ENCODE measurements around the gene IL12A. TPM values are rescaled to one million over a fixed set of nuclear protein-coding genes. Genes with fewer than 3 reads are reported as not detected.
A peak's percentile ranks its signal among the peaks of the same experiment; 100 is the strongest.

The IL12A gene
- total and polyA plus RNA-seq, 7 experiments from 2014 or later = 0.17 to 1.8 (median 0.93) TPM

- Mint-ChIP-seq H3K36me3 (peaks cover 0 to 1% (median 0%) of the 10 kb centered on the region in 5 donors), H3K27me3 (peaks cover 0 to 9% (median 0%) of the 10 kb centered on the region in 5 donors), H3K27ac (no peak overlapping the region), H3K9me3 (no peaks in the 10 kb centered on the region), H3K4me1 (peaks cover 0 to 16% (median 0%) of the 10 kb centered on the region in 7 donors), H3K4me3 (no peak overlapping the region)
- Histone ChIP-seq H3K27ac (ENCODE audit: low read depth, low read length) (no peak overlapping the region), H3K27me3 (ENCODE audit: control insufficient read depth in 2 of 2, insufficient read depth in 2 of 2, low read length in 2 of 2) (no peaks in the 10 kb centered on the region), H3K4me3 (ENCODE audit: low read length) (no peak overlapping the region), H3K4me1 (ENCODE audit: control insufficient read depth in 2 of 2, insufficient read depth in 2 of 2, low read length in 2 of 2) (no peaks in the 10 kb centered on the region), H3K9me3 (ENCODE audit: control insufficient read depth in 2 of 3, low read length in 3 of 3) (no peaks in the 10 kb centered on the region), H3K36me3 (ENCODE audit: control insufficient read depth in 2 of 3, insufficient read depth in 3 of 3, low read length in 3 of 3) (no peaks in the 10 kb centered on the region)
- ATAC-seq = no peak
- intact Hi-C loops (cut with micrococcal nuclease) = loop anchor here in 1 of 2 donors (1.0 to 10.0 kb wide), 2 partner anchors 14 to 1157 kb away; partner anchors contain the start of gene IL12A
- ChIA-PET POLR2A (no interaction called here), CTCF (no interaction called here)
- DNase-seq = no peak
Observed at GRCh38 chr3:160001850-160002623, 13.4 kb downstream of the IL12A start.

GRCh38 chr3:160003520-160004128, 15.0 kb downstream of the IL12A start:
- H3K4me1 ChIP-seq (ENCODE audit: control insufficient read depth in 2 of 2, insufficient read depth in 2 of 2, low read length in 2 of 2) = no peaks in the 10 kb centered on the region
- H3K36me3 ChIP-seq (ENCODE audit: control insufficient read depth in 2 of 3, insufficient read depth in 3 of 3, low read length in 3 of 3) = no peaks in the 10 kb centered on the region
- peak; percentile 73 for ATAC-seq
- no peak overlapping the region for H3K27ac ChIP-seq (ENCODE audit: low read depth, low read length)
- POLR2A ChIA-PET = no interaction called here
- H3K4me3 Mint-ChIP-seq = no peak overlapping the region
- peak overlapping the region in 1 of 9 donors; percentile 10 for H3K27ac Mint-ChIP-seq
- DNase-seq = peak in 1 of 9 donors; percentile 19
- CTCF ChIA-PET = no interaction called here
- no peaks in the 10 kb centered on the region for H3K27me3 ChIP-seq (ENCODE audit: control insufficient read depth in 2 of 2, insufficient read depth in 2 of 2, low read length in 2 of 2)
- H3K9me3 Mint-ChIP-seq = no peaks in the 10 kb centered on the region
- H3K9me3 ChIP-seq (ENCODE audit: control insufficient read depth in 2 of 3, low read length in 3 of 3) = no peaks in the 10 kb centered on the region
- no peaks in the 10 kb centered on the region for H3K36me3 Mint-ChIP-seq
- H3K27me3 Mint-ChIP-seq = peaks cover 0 to 9% (median 0%) of the 10 kb centered on the region in 5 donors
- intact Hi-C loops (cut with micrococcal nuclease) = loop anchor here in 1 of 2 donors (10.0 kb wide), 1 partner anchor 1159 kb away; no protein-coding TSS in a partner anchor
- no peak overlapping the region for H3K4me3 ChIP-seq (ENCODE audit: low read length)
- peaks cover 0 to 16% (median 0%) of the 10 kb centered on the region in 7 donors for H3K4me1 Mint-ChIP-seq

GRCh38 chr3:160005004-160005403, 16.4 kb downstream of the IL12A start:
- ATAC-seq (no peak), DNase-seq (no peak)
- no peaks in the 10 kb centered on the region for H3K9me3 Mint-ChIP-seq
- Histone ChIP-seq H3K27me3 (ENCODE audit: control insufficient read depth in 2 of 2, insufficient read depth in 2 of 2, low read length in 2 of 2) (no peaks in the 10 kb centered on the region), H3K27ac (ENCODE audit: low read depth, low read length) (no peak overlapping the region), H3K4me1 (ENCODE audit: control insufficient read depth in 2 of 2, insufficient read depth in 2 of 2, low read length in 2 of 2) (no peaks in the 10 kb centered on the region), H3K9me3 (ENCODE audit: control insufficient read depth in 2 of 3, low read length in 3 of 3) (no peaks in the 10 kb centered on the region), H3K4me3 (ENCODE audit: low read length) (no peak overlapping the region), H3K36me3 (ENCODE audit: control insufficient read depth in 2 of 3, insufficient read depth in 3 of 3, low read length in 3 of 3) (no peaks in the 10 kb centered on the region)
- peaks cover 0 to 24% (median 0%) of the 10 kb centered on the region in 7 donors for H3K4me1 Mint-ChIP-seq
- H3K27ac Mint-ChIP-seq = no peak overlapping the region
- intact Hi-C loops (cut with micrococcal nuclease) = loop anchor here in 1 of 2 donors (10.0 kb wide), 1 partner anchor 1160 kb away; no protein-coding TSS in a partner anchor
- peaks cover 0 to 7% (median 0%) of the 10 kb centered on the region in 5 donors for H3K27me3 Mint-ChIP-seq
- H3K4me3 Mint-ChIP-seq = no peak overlapping the region
- no peaks in the 10 kb centered on the region for H3K36me3 Mint-ChIP-seq
- POLR2A ChIA-PET = no interaction called here
- CTCF ChIA-PET = no interaction called here

GRCh38 chr3:160006282-160007163, 17.9 kb downstream of the IL12A start:
- Mint-ChIP-seq H3K36me3 (no peaks in the 10 kb centered on the region), H3K9me3 (no peaks in the 10 kb centered on the region), H3K4me3 (no peak overlapping the region), H3K27ac (no peak overlapping the region), H3K27me3 (peaks cover 0 to under 1% (median 0%) of the 10 kb centered on the region in 5 donors), H3K4me1 (peaks cover 0 to 31% (median 0%) of the 10 kb centered on the region in 7 donors)
- intact Hi-C loops (cut with micrococcal nuclease) = loop anchor here (1.0 to 10.0 kb wide), 5 partner anchors 18 to 1162 kb away; partner anchors contain the start of gene IL12A (in 1 of the 2)
- no peak for DNase-seq
- Histone ChIP-seq H3K4me3 (ENCODE audit: low read length) (no peak overlapping the region), H3K27me3 (ENCODE audit: control insufficient read depth in 2 of 2, insufficient read depth in 2 of 2, low read length in 2 of 2) (no peaks in the 10 kb centered on the region), H3K4me1 (ENCODE audit: control insufficient read depth in 2 of 2, insufficient read depth in 2 of 2, low read length in 2 of 2) (no peaks in the 10 kb centered on the region), H3K36me3 (ENCODE audit: control insufficient read depth in 2 of 3, insufficient read depth in 3 of 3, low read length in 3 of 3) (no peaks in the 10 kb centered on the region), H3K27ac (ENCODE audit: low read depth, low read length) (no peak overlapping the region), H3K9me3 (ENCODE audit: control insufficient read depth in 2 of 3, low read length in 3 of 3) (no peaks in the 10 kb centered on the region)
- peak; percentile 61 for ATAC-seq
- ChIA-PET CTCF (interaction anchor here (0.9 to 1.1 kb wide), 3 partner anchors 18 to 1417 kb away, joined by 3 read pairs; partner anchors contain the start of gene IL12A), POLR2A (no interaction called here)

- Mint-ChIP-seq H3K4me1 (peaks cover 0 to 44% (median 0%) of the 10 kb centered on the region in 7 donors), H3K27me3 (no peaks in the 10 kb centered on the region), H3K36me3 (peaks cover 0 to 4% (median 0%) of the 10 kb centered on the region in 5 donors), H3K9me3 (no peaks in the 10 kb centered on the region), H3K4me3 (no peak overlapping the region), H3K27ac (no peak overlapping the region)
- ChIA-PET CTCF (interaction anchor here (0.7 kb wide), 1 partner anchor 1513 kb away, joined by 4 read pairs; no protein-coding TSS in a partner anchor), POLR2A (no interaction called here)
- H3K36me3 ChIP-seq (ENCODE audit: control insufficient read depth in 2 of 3, insufficient read depth in 3 of 3, low read length in 3 of 3) = no peaks in the 10 kb centered on the region
- no peak for DNase-seq
- H3K4me1 ChIP-seq (ENCODE audit: control insufficient read depth in 2 of 2, insufficient read depth in 2 of 2, low read length in 2 of 2) = no peaks in the 10 kb centered on the region
- intact Hi-C loops (cut with micrococcal nuclease) = loop anchor here in 1 of 2 donors (10.0 kb wide), 1 partner anchor 1164 kb away; no protein-coding TSS in a partner anchor
- H3K27ac ChIP-seq (ENCODE audit: low read depth, low read length) = no peak overlapping the region
- no peaks in the 10 kb centered on the region for H3K9me3 ChIP-seq (ENCODE audit: control insufficient read depth in 2 of 3, low read length in 3 of 3)
- ATAC-seq = no peak
- no peak overlapping the region for H3K4me3 ChIP-seq (ENCODE audit: low read length)
- no peaks in the 10 kb centered on the region for H3K27me3 ChIP-seq (ENCODE audit: control insufficient read depth in 2 of 2, insufficient read depth in 2 of 2, low read length in 2 of 2)
Observed at GRCh38 chr3:160008961-160009360, 20.3 kb downstream of the IL12A start.

GRCh38 chr3:160009525-160009924, 20.9 kb downstream of the IL12A start:
- no peaks in the 10 kb centered on the region for H3K4me1 ChIP-seq (ENCODE audit: control insufficient read depth in 2 of 2, insufficient read depth in 2 of 2, low read length in 2 of 2)
- no peak overlapping the region for H3K27ac ChIP-seq (ENCODE audit: low read depth, low read length)
- no peaks in the 10 kb centered on the region for H3K27me3 ChIP-seq (ENCODE audit: control insufficient read depth in 2 of 2, insufficient read depth in 2 of 2, low read length in 2 of 2)
- H3K9me3 ChIP-seq (ENCODE audit: control insufficient read depth in 2 of 3, low read length in 3 of 3) = no peaks in the 10 kb centered on the region
- no peak for ATAC-seq
- intact Hi-C loops (cut with micrococcal nuclease) = loop anchor here in 1 of 2 donors (10.0 kb wide), 1 partner anchor 1165 kb away; no protein-coding TSS in a partner anchor
- H3K27me3 Mint-ChIP-seq = no peaks in the 10 kb centered on the region
- H3K36me3 ChIP-seq (ENCODE audit: control insufficient read depth in 2 of 3, insufficient read depth in 3 of 3, low read length in 3 of 3) = no peaks in the 10 kb centered on the region
- CTCF ChIA-PET = no interaction called here
- POLR2A ChIA-PET = no interaction called here
- peaks cover 0 to 50% (median 0%) of the 10 kb centered on the region in 7 donors for H3K4me1 Mint-ChIP-seq
- H3K4me3 ChIP-seq (ENCODE audit: low read length) = no peak overlapping the region
- no peak for DNase-seq
- peaks cover 0 to 4% (median 0%) of the 10 kb centered on the region in 5 donors for H3K36me3 Mint-ChIP-seq
- no peaks in the 10 kb centered on the region for H3K9me3 Mint-ChIP-seq
- H3K27ac Mint-ChIP-seq = peak overlapping the region in 1 of 9 donors; percentile 49
- no peak overlapping the region for H3K4me3 Mint-ChIP-seq

All from naive thymus-derived CD4-positive, alpha-beta T cell (primary cell).